ENCODE measurements around the gene HCFC1R1.

GRCh38 chr16:3038896-3039295 lies 15.2 kb upstream of the HCFC1R1 start:
- TF ChIP-seq CTCF (conservative IDR thresholded peaks at IDR 0.05) (no peak), ZFX (IDR thresholded peaks at IDR 0.05) (no peak)

All from C4-2B (cell line).